Stimulated activated CD8-positive, alpha-beta memory T cell treated with anti-CD3 and anti-CD28 coated beads, Interleukin-12 subunit alpha, Interleukin-12 subunit beta, amount 100 ng/mL, for 24 hours (primary cell): ENCODE results near the gene F13A1.

Source experiments
- DNase-seq: peaks from one replicate; pipeline ENCODE4 v3.0.0-alpha.2; 2020; ENCODE audit errors: extremely low read depth

F13A1 gene

DNA sequence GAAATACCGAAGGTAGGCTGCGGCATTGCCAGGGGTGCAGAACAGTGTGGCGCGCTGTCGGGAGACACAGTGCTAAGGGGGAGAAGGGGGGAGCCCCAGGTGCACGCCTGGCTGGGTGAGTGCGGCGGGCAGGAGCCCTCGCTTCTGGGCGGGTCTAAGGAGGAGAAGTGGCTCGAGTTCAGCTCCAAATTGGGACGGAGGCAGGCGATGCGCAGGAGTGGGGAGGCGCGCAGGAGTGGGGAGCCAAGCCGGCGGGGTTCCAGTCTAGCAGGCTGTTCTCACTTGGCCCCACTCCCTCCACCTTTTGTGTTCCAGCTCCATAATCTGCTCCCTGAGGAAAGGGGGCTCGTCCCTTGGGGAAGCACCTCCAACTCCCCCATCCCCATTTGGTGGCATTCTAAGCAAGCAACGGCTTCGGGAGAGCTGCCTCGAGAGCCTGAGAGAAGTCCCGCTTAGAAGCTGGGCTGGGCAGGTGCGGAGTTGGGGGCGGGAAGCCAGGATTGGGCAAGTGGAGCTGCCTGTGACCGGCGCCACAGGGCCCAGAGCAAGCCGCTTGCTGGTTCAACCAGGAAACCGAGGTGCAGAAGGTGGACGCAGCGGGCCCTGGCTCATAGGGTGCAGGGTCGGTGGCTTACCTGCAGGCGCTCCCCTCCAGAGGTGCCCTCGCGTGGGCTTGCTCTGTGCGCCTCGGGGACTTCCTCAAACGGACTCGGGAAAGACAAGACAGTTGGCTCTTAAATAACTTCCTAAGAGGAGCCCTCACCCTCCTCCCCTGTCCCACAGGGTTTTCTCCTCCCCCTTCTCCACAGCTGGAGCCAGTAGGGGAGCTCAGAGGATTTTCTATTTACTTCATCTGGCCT lies at the start of gene F13A1:
F13A1 (minus strand) TSS at position 711 of the 860 bp plus-strand sequence. CDS start 1,998 bp downstream, outside the sequence.
- DNase-seq = no peak

DNA sequence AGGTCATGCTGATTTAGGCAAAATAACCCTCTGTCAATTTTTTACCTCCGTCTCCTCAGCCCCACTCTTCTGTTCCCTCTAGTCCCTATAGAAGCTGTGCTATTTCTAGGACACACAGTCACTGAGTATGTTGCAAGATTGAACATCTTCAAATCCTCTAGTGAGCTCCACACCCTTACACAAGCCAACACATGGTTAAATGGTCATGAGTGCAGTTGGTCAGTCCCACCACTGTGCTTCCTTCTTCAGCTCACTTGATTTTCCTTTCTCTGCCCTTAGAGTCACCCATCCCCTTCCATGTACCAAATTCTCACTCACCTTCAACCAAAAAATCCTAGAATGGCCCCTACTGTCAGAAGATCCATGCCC lies 48.2 kb upstream of the F13A1 start:
- no peak for DNase-seq

DNA sequence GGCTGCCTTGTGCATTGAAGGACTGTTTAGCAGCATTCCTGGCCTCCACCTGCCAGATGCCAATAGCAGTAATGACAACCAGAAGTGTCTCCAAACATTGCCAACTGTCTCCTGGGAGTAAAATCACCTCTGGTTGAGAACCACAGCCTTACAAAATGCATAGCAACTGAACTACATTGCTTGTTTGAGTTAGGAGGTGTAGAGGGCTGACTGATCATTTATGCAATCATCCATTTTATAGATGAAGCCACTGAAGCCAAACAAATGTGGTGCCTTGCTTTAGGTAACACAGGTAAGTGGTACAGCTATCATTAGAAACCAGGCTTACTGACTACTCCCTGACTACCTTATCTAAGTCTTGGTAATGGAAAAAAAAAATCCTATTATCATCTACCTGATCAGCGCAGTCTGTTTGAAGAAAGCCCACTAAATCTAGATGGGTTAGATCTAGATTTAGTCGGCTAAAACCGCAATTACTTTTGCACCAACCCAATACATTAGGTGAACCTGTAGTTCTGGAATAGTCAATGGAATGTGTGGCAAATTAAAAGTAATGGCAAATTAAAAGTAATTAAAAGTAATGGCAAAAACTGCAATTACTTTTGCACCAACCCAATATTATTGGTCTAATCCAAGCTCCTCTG lies 47.7 kb upstream of the F13A1 start:
- DNase-seq = no peak

DNA sequence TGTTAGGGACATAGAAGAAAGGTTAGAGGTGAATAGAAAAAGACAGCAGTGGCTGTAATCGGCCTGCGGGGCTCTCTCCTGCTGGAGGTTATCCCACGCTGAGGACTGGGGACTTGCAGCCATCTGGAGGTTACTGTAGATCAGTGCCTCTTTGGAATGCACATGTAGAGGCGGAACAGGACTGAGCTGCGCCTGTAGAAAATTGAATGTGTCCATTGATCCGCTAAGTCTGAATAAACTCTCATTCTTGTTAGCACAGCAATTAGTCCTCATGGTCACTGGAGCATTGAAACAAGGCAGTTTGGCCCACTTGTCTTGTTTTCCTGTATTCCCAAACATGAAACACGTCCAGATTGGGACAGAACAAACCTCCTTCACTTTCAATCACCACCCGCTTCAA lies 46.3 kb upstream of the F13A1 start:
- DNase-seq = no peak

DNA sequence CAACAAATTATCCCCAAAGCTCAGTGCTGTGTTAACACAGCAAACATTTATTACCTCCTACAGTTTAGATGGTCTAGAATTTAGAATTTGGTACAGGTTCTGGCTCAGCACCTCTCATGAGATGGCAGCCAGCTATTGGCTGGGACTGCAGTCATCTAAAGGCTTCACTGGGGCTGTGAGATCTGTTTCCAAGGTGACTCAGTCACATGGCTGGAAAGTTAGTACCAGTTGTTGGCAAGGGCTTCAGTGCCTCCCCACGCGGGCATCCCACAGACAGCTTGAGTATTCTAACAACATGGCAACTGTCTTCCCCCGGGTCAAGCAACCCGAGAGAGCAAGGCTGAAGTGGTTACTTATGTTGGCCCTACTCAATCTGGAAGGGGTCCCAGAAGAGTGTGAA lies 44.8 kb upstream of the F13A1 start:
- DNase-seq = no peak

DNA sequence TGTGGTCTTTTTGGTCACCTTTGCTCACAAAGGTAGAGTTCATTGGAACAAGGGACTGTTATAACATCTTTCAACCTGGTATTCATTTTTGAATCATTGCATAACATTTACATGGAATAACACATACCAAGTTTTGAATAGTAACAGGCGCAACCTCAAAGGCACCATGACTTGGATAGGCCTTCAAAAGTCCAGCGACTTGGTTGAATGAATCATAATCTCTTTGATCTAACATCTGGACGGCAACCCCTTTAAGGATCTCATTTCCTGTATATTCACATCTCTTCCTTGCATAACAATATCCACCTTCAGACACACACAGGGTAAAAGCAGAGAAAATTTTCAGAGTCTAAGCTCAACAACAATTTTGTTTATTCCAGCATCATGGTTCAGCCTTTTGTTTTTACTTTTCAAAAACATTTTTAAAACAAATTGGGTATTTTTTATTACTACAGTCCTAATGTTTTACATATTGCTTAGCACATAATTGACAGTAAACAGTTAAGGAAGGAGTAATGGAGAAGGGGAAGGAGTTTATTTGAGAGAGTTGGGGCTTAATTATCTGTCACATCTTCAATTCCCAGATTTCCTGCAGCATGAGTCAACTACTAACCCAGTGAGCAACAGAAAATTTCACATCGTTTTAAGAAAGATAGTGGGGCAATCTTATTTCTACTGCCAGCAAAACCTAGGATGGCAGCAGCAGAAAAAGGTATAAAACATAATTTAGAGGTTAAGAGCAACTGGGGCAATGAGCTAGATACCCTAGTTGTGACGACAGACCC lies 41.8 kb upstream of the F13A1 start:
- no peak for DNase-seq

DNA sequence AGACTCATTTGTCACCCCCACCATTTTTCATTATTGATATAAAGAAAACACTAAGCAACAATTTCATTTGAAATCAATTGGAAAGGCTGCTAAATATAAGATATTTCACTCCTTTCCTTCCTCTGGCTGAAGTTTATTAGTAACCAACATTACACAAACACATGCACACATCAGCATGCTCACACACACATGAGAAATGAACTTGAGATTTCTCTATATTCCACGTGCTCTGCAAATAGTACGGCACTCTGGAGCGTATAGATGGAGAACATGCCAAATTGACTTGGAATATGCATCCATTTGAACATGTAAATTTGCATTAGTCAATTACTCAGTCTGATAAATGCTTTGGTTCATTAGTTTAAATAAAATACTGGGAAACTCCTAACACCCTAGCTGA lies 37.1 kb upstream of the F13A1 start:
- DNase-seq = no peak

DNA sequence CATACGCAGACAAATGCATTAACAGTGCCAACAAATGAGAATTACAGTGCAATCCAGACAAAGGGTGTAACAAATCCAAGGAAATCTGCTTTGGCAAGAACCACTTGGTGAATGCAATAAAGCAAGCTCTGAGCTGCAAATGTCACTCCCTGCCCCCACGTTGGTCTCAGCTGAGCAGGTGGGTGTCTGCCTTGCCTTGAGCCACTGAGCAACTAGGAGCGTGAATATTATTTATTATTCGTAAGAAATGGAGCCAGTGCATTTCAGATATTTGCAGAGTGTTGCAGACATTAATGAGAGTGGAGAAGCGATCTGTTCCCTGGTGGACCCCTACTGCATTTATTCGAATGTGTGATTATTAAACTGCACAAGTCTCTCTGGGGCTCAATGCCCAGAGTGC lies 36.6 kb upstream of the F13A1 start:
- no peak for DNase-seq

DNA sequence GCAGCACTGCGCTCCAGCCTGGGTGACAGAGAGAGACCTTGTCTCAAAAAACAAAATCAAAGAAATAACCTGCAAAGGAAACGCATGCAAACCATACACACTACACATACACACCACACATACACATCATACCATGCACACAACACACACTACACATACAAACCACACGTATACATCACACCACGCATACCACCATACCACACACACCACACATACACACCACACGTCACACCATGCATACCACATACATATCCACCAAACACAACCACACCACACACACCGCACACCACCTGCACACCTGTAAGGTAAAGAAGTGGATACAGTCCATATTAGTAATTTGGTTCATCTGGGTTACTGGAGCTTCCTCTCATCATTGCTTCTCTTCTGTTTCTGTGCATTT lies 32.3 kb upstream of the F13A1 start:
- DNase-seq = no peak

DNA sequence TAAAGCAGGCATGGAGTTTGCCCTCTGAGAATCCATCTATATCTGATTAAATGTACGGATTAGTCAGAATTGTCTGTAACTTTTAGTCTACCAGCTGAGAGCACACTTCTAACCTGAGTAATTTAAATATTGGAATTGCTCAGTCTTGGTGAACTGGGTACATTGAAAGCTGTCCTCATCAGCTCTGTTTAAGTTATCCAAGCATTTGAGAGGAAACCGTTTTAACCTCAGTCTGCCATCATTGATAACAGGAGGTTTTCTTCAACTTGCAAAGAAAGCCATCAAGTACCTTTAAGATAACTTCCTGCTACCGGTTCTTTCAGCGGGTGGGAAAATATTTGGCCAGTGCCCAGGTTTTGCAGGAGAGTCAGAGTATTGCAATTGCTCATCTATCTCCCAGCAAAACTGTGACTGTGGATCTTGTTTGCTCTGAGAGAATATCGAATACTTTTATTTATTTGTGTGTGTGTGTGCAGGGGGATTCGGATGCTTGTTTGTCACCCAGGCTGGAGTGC lies 31.1 kb upstream of the F13A1 start:
- no peak for DNase-seq

DNA sequence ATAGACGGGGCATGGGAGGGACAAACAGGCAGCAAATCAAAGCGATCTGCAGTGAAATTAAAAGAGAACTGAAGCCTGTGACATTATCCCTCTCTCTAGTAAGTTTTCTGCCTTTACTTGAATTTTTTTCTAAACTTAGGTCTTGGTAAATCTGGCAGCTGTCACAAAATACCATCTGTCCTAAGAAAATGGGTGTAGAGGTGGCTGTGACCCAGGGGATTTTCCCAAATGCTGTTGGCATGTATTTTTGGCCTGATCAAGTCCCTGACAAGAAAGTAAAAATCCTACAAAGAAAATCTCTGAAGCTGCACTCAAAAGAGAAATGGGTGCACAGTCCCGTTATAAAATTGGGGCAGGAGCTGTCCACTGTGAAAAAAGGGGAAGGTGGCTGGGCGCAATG lies 30.2 kb upstream of the F13A1 start:
- no peak for DNase-seq

DNA sequence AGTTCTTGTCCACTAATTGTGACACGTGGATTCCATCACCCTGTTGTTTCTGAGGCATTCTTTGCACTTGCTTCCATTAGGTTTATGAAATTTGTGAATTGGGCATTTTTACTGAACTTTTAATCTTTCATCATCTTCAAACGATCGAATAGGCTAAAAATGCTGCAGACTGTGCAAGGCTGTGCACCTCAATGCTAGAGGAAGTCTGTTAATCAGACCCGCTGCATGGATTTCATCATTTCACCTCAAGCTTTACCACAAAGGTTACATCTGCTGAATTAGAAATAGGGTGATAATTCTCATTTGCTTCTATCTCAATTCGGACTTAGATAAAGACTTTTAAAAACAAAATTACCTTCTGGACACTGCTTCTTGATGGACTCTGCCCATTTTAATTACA lies 27.8 kb upstream of the F13A1 start:
- no peak for DNase-seq

DNA sequence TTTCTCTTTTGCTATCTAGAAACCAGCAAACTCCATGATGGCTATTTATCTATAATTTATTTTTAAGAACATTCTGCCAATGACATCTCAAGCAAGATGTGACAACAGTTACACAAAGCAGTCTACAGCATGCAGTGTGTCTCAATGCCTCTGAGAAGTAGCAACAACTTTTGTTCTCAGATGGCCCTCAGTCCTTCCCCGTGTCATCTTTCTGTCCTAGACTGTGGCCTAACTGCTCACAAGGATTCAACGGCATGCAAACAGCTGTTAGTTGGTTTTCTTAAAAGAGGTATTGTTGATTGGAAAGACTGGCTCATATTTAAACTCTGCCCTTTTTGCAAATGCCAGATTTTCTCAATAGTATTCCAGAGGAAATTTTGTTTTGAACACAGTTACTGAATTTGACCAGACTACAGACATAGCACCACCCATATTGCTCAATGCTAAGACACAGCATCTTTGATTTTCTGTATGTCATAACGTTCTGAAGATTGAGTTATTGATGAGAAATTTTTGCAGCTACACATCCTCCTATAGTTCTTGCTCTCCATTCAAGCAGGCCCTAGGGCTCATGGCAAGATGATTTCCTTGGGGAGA lies 26.1 kb upstream of the F13A1 start:
- DNase-seq = no peak

DNA sequence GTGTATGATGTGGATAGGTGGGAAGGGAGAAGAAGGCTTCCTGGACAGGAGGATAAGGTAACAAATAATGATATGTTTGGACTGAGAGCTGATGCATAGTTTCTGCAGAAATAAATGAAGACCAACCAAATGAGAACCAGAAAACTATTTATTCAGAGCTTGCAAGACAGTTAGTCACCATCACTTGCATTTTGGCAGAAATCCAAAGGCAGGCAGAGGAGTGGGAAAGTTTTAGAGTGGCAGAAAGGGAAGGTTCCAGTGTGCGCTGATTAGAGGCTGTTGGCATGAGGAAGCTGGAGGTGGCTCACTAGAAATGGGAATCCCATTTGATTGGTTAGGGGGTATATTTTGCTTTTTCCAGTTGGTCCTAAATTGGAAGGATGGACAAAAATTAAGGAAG lies 13.0 kb upstream of the F13A1 start:
- no peak for DNase-seq

DNA sequence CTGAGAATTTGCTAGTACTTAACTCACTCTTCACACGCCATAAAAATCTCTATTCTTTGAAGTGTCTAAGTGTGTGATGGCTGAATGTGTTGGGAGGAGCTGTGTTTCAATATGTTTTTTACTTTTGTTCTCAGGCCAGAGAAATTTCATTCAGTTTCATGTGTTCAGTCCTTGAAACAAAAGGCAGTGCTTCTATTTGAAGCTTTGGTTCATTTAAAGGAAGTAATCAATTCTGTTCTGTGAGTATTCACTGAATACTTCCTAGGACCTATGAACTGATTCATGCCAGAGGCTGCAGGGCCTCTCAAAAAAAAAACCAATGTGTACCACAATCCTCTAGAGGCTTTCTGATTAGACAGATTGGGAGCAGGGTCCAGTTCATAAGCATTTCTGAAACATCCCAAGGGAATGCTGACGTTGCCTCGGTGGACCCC lies 12.4 kb upstream of the F13A1 start:
- no peak for DNase-seq

DNA sequence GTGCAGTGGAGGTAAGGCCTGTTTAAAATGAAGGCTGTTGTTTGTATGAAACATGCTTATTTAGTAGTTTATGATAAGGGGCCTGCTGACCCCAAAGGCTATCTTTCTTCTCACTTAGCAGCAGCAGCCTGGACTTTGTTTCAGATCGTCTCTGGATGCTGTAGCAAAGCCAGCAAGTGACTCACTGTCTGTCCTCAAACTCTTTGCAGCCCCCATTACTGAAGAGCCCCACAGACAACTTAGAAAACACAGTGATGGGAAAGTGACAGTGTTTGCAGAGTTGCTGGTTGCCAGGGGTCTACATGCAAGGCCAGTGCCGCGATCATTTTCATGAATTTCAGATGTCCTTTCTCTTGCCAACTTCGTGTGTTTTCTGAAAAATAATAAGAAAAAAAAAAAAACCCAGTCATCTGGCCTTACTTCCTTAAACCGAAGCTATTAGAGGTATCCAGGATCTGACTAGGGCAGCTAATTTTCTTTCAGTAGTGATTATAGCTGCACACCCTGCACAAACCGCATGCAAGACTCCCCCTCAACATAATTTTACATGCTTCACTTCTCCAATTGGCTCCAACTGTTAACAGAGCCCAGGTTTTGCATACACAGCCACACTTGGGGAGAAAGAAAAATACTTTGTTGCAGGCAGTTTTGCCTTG lies 11.6 kb upstream of the F13A1 start:
- DNase-seq = no peak

DNA sequence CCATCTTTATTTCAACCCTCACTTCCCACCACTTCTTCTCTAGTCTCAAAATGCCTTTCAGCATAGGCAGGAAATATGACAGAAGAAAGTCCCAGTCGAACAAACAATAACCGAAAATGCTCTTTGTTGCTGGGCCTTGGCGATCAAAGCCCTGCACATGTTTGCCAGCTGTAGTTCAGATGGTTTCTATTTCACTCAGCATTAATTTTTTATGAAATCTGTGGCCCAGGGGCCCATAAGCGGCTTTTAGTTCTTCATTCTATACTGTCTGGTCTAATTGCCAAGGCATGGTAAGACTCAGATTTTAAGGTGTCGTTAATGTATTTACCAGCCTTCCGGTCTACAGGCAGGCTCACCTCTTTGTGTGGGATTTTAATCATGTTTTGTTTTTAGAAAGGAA lies 10.9 kb upstream of the F13A1 start:
- DNase-seq = no peak

DNA sequence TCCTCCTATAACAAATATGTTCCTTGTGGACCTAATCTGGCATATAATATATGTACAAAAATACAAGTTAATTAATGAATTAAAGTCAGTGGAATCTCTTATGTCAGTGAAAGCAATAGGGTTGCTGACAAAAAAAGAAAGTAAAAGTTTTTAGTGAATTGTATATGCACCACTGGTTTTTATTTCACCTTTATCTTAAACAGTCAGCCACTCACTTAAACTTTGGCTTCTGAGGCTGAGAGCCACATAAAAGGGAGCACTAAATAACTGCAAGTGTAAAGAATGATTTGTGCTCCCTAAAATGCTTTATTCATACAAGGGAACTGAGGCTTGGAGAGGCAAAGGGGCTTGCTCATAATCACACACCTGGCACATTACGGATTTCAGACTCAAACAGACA lies 9.9 kb upstream of the F13A1 start:
- no peak for DNase-seq

DNA sequence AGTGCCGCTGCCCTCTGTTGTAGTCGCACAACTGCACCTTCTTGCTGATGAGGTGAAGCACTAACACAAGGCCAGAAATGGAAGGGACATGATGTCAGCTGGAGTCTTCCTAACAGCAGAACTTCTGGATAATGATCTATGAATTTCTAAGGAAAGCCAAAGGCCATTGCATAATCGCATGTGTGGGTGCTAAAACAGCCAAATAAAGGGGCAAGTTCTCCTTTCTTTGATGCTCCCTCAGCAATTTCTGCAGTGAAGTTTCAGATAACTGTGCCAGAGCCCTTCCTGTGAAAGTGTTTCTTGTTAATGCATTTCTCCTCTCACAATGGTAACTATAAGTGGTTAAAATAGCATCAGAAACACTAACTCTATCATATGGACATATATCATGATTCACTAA lies 8.0 kb upstream of the F13A1 start:
- DNase-seq = no peak

DNA sequence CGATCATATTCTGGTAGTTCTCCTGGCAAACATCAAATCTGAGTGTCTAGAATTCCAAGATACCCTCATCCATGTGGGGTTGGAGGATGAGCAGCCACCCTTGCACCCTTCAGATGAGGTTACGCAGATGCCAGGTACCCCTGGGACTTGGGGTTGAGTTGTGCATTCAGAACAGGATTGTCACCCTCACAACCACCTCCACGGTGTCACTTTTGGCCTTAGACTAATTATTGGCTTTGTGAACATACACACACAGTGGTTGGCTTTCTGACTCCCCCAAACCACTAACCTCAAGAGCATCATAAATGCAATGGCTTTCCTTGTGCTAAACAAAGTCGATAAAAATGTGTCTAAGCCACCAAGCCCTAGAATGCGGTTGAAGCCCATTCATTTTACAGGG lies 2.9 kb upstream of the F13A1 start:
- DNase-seq = no peak

DNA sequence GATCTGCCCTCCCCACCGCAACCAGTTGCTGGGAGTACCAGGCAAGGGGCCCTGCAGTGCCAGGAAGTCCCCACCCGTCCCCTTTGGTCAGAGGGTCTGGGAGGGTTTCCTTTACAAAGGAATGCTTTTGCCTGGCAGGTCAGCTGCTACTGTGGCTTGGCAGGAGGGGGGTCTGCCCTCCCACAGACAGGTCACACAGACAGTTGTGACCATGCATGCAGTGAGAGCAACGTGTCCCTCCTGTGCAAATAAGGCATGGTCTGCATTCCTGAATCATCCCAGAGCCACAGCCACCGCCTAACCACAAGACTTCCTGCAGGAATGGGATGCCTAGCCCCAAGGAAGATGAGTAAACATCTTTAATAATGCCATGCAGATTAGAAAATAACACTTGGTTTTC lies 439 bp upstream of the F13A1 start:
- DNase-seq = no peak
